ENCODE data around the gene TNFSF10.

DNA sequence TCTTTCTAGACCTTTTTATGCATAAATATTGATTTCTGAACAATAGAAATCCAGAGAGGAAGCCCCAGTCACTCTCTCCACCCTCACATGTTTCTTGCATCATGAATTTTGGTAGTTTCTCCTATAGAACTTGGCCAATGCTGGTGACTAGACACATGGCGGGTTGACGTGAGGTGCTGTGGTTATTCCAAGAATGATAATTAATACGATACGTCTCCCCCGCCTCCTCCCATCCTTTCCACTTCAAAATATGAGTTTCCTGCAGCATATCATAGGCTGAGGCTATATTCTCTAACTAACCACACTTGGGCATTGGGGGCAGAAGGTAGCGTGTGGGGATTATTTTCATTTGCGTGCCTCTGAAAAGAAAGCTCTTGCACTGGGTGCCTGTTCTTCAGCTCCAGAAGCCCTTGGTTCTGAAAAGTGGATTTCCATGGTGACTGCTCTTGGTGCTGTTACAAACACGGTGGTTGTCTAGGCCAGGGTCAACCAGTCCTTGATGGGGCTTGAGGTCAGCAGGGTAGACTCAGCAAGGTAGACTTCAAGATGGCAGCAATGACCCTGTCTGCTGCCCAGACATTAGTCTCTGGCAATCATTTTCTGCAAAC is 5.3 kb downstream of the TNFSF10 start:
- TF ChIP-seq, protein P1, sequence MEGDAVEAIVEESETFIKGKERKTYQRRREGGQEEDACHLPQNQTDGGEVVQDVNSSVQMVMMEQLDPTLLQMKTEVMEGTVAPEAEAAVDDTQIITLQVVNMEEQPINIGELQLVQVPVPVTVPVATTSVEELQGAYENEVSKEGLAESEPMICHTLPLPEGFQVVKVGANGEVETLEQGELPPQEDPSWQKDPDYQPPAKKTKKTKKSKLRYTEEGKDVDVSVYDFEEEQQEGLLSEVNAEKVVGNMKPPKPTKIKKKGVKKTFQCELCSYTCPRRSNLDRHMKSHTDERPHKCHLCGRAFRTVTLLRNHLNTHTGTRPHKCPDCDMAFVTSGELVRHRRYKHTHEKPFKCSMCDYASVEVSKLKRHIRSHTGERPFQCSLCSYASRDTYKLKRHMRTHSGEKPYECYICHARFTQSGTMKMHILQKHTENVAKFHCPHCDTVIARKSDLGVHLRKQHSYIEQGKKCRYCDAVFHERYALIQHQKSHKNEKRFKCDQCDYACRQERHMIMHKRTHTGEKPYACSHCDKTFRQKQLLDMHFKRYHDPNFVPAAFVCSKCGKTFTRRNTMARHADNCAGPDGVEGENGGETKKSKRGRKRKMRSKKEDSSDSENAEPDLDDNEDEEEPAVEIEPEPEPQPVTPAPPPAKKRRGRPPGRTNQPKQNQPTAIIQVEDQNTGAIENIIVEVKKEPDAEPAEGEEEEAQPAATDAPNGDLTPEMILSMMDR (IDR thresholded peaks at IDR 0.05): no peak
- TF ChIP-seq SMC3 (IDR thresholded peaks at IDR 0.05; ENCODE audit: low read depth, low read length): no peak
- TF ChIP-seq, protein P2, sequence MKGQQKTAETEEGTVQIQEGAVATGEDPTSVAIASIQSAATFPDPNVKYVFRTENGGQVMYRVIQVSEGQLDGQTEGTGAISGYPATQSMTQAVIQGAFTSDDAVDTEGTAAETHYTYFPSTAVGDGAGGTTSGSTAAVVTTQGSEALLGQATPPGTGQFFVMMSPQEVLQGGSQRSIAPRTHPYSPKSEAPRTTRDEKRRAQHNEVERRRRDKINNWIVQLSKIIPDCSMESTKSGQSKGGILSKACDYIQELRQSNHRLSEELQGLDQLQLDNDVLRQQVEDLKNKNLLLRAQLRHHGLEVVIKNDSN (IDR thresholded peaks at IDR 0.05; ENCODE audit: borderline replicate concordance, low read depth): no peak
- no peak for TF ChIP-seq TEAD4 (IDR thresholded peaks at IDR 0.05; ENCODE audit: borderline replicate concordance, insufficient read depth)
- TF ChIP-seq, protein P3, sequence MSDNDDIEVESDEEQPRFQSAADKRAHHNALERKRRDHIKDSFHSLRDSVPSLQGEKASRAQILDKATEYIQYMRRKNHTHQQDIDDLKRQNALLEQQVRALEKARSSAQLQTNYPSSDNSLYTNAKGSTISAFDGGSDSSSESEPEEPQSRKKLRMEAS (IDR thresholded peaks at IDR 0.05; ENCODE audit: low read depth): no peak
- TF ChIP-seq POLR2AphosphoS5 (IDR thresholded peaks at IDR 0.05; ENCODE audit: low read depth, low read length): no peak
